Activated CD4-positive, alpha-beta T cell treated with anti-CD3 and anti-CD28 coated beads for 48 hours (primary cell): ENCODE measurements around the gene TMEM121.

Experiments used
- DNase-seq: peaks from one replicate; pipeline ENCODE4 v3.0.0-alpha.2; 2020

The TMEM121 gene

GRCh38 chr14:105487449-105487985, 38.9 kb upstream of the TMEM121 start:
- peak; percentile 63 for DNase-seq

DNA sequence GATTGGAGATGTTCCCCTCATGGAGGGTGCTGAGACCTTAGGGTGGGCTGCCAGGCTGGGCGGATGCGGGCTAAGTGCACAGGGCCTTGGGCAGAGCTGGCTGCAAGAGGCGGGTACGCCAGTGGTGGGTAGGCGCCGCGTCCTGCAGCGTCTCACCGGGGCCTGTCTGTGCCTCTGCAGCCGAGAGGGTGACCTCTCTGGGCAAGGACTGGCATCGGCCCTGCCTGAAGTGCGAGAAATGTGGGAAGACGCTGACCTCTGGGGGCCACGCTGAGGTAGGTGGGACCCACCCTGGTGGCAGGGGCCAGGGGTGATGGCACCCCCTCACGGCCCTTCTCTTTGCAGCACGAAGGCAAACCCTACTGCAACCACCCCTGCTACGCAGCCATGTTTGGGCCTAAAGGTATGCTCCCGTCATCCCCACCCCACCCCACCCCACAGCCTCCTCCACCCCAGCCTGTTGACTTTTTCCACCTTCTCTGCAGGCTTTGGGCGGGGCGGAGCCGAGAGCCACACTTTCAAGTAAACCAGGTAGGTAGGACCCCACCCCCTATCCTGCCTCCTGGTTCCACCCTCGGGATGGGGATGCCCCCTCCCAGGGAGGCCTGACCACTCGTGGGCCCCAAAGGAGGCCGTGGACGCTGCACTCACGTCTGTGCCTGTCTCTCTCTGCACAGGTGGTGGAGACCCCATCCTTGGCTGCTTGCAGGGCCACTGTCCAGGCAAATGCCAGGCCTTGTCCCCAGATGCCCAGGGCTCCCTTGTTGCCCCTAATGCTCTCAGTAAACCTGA, 38.2 kb upstream of the TMEM121 start:
- DNase-seq = peak; percentile 45

GRCh38 chr14:105488781-105489541, 37.4 kb upstream of the TMEM121 start:
- no peak for DNase-seq

DNA sequence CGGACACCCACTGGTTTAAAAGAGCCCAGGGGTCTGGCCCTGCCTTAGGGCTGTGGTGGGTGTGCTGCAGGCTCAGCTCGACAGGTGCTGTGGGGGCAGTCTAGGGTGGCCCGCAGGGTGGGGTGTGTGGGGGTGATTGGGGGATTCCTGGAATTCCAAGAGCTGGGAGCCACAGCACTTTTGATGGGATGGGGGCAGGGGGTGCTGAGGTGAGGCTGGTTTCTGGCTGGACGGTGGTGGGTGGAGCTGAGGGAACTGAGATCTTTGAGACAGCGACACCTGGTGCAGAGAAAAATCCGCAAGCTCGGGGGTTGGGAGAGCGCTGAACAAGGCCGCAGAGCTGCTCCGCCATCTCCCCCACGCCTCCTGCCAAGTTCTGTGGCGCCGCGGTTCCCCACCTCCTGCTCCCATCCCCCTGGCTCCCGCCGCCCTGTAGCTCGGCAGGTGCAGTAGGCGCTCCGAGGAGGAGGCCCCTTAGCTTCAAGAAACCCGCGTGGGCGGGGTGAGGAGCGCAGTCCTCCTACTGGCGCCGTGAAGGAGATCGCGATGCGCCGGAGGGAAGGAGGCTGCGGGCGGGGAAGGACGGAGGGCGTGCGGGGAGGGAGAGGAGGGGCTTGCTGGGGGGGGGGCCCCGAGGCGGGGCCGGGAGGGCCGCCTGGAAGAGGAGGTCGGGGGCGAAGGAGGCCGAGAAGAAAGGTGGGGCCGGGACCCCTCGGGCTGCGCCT, 36.7 kb upstream of the TMEM121 start:
- peak; percentile 91 for DNase-seq

GRCh38 chr14:105490267-105490571, 36.2 kb upstream of the TMEM121 start:
- no peak for DNase-seq

DNA sequence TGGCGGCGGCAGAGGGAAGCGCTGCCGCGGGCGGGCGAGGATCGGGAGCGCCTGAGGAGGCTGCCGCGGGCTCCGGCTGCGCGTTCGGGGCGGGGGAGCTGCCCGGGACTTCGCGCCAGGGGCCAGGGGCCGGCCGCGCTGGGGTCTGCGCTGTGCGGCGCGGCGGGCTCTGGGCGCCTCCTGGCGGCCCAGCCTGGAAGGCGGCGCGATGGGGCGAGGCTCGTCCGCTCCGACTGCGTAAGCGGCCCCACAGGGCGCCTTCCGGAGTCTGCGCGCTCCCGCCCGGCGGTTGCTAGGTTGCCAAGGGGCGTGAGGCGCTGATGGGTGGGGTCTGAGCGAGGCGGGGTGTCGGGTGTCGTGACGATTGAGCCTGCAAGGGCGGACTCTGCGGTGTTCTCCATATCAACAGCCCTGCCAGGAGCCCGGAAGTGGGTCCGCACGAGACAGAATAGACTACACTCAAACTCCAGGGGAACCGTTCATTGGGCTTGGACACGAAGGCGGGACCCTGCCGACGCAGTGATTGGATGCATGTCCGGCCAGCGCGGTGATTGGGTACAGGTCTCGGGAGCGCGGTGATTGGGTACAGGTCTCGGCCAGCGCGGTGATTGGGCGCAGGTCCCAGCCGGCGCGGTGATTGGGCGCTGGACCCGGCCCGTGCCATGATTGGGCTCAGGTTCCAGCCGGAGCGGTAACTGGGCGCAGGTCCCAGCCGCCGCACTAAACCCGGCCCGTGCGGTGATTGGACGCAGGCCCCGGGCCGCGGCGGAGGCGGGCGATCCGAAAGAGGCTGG, 35.6 kb upstream of the TMEM121 start, which contains the start of gene TEDC1:
TEDC1 (plus strand) TSS at position 675 of the 794 bp plus-strand sequence. CDS start 130 bp downstream, outside the sequence.
- DNase-seq = peak; percentile 99

DNA sequence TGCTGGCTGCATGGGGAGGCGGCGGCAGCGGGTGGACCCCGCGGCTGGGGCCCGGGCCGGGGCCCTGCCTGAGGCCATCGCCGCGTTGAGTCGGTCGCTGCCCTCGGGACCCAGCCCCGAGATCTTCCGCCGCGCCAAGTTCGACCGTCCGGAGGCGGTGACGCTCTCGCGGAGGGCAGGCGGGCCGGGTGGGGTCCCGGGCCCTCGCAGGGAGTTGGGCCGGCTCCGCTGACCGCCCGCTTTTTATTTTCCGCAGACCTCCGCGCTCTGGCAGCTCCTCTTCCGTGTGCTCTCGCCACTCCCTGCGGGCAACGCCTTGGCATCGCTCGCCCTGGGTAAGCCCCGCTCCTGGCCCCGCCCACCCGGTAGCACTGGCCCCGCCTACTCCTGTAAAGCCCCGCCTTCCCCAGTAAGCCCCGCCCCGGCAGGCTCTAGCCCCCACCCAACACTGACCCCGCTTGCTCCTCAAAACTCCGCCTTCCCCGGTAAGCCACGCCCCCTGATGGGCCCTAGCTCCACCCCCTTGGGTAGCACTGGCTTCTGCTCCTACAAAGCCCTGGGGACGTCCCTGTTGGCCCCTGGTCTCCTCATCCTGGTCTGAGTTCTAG, 34.9 kb upstream of the TMEM121 start:
- peak; percentile 97 for DNase-seq

DNA sequence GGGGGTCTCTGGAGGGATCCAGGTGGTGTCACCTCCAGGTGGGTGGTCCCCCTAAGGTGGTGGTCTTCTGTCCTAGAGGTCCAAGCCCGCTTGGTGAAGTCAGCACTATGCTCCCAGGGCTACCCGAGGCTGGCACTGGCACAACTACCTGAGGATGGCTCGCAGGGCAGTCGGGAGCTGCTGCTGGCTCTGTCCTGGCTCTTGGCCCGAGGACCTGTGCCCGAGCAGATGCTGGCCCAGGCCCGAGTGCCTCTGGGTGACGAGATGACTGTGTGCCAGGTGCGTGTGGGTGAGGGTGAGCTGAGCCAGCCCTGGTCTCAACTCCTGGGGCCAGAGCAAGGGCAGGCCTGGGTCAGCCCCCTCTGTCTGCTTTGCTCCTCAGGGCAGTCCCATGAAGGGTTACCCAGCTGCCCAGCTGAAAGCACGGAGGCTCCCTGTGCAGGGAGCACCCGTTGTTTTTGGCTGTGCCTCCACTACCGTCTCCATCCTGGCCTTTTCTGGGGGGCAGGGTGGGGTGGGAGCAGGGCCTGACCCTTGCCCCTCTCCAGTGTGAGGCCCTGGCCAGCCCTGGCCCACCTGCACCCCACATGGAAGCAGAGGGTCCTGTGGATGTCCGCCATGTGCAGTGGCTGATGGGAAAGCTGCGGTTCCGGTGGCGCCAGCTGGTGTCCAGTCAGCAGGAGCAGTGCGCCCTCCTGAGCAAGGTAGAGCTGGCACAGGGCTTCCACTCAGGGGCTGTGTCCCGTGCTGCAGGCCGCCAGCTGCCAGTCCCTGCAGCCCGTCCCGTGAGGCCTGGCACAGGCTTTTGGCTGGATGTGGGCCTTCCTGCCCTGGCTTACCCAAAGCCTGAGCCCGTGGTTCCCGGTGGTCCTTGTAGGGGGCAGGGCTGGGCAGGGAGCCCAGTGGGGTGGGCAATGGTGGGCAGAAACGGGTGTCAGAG, 34.1 kb upstream of the TMEM121 start:
- DNase-seq = no peak

DNA sequence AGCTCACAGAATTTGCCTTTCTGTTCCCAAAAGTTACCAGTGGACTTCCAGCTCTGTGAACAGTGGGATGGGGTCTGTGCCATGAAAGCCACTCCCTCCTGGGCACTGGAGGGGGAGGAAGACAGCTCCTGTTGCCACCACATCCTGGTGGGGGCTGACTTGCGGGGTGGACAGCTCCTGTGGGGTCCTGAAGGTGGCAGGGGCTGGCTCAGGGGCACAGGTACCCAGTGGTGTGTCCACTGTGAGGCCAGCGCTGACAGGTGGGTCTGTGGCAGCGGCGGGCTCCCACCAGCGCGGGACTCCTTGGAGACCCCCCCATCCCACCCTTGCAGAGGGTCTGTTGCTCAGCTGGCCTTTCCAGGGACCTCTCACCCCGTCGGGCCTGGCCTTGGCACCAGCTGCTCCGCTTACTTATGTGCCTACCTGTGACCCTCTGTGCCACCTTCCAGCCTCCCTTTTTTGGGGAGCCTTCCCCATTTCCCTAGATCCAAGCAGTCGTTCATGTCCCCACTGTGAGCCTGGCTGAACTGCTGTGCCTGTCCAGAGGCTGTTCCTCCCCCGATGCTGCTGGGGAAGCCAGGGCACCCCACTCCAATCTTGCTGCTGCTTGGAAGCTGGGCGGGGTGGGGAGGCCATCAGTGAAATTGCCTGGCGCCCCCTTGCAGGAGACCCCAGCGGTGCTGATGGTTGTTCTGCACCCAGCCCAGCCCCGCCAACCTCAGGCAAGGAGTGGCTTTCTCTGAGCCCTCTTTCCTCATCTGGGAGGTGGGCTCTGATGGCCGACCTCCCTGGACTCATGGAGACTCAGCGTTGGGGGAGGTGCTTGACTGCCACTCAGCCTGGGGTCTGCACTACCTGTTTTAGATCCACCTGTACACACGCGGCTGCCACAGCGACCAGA, 33.2 kb upstream of the TMEM121 start:
- DNase-seq = no peak

GRCh38 chr14:105493921-105494605, 32.3 kb upstream of the TMEM121 start:
- no peak for DNase-seq

DNA sequence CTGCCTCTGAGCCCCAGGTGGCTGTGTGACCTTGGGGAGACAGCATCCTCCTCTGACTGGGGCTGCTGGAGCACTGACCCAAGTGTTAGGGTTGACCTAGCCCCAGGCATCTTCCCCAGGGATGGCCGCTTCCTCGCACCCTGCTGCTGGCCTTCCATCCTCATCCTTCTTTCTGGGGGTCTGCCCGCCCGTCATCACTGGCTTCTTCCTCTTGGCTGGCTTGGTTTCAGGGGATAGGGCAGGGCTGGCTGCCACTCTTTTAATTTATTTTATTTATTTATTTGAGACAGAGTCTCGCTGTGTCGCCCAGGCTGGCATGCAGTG, 31.8 kb upstream of the TMEM121 start:
- no peak for DNase-seq

DNA sequence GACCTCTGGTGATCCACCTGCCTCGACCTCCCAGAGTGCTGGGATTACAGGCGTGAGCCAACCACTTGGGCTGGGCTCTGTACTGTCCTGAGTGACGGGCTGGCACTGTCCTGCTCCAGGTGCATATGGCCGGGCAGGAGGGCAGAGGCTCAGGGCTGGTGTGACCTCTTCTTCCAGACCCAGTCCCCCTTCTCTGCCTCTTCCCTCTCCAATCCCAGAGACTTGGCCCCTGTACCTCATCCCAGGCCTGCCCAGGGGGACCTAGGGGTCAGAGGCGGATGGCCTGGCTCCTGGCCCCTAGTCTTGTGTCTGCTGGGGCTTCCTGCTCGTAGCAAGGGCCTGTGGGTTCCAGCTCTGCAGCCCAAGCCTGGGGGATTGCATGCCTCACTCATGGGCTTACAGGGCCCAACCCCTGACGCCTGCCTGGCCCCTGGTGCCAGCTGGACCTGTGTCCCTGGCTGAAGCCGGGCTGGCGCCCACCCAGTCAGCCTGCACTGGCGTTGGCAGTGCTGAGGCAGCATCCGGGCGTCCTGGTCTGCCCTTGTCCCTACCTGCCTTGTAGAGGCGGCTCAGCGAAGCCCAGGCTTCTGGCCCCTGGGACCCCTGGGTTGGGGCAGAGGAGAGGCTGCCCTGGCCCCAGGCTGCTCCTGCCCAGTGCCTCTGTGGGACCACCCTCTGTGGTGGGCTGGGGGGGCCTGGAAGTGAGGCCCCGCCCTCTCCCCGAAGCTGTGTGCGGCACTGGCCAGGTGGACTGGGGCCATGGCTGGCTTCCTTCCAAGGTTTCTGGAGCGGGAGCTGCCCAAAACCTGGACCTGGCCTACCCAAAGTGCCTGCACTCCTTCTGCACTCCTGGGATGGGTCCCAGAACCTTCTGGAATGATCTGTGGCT, 31.0 kb upstream of the TMEM121 start:
- no peak for DNase-seq

DNA sequence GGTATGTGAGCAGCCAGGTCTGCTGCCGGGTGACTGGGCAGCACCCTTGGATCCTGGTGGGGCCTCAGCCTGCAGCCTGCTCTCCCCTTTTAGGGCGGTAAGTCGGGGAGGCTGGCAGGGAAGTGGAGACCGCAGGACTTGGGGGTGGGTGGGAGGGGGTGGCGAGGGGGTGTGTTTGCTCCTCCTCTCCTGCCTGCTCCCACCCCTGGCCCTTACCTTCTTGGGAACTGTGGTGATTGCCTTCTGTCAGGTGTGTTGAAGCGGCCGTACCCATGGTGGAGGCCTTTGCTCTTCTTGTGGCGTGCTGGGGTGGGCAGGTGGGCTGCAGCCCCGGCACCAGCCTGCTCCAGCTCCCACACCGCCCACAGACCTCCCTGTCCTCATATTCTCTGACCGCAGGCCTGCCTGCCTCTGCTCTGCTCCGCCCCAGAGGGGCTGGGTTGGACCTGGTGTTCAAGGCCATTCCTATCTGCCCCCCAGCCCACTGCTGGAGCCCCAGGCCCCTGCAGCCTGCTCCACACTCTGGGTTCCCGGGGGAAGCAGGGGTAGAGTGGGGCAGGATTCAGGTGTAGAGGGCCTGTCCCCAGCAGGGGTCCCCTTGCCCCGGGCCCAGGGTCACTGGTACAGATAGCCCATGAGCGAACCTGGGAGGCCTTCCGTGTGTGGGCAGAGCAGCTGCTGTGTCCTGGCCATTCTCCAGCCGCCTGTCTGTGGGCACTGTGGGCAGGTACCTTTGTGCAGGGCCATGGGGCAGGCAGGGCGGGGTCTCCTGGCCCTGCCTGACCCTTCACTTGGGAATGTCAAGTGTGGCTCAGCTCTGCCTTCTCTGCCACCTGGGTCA, 30.2 kb upstream of the TMEM121 start:
- no peak for DNase-seq

GRCh38 chr14:105496831-105497591, 29.4 kb upstream of the TMEM121 start:
- DNase-seq = no peak

DNA sequence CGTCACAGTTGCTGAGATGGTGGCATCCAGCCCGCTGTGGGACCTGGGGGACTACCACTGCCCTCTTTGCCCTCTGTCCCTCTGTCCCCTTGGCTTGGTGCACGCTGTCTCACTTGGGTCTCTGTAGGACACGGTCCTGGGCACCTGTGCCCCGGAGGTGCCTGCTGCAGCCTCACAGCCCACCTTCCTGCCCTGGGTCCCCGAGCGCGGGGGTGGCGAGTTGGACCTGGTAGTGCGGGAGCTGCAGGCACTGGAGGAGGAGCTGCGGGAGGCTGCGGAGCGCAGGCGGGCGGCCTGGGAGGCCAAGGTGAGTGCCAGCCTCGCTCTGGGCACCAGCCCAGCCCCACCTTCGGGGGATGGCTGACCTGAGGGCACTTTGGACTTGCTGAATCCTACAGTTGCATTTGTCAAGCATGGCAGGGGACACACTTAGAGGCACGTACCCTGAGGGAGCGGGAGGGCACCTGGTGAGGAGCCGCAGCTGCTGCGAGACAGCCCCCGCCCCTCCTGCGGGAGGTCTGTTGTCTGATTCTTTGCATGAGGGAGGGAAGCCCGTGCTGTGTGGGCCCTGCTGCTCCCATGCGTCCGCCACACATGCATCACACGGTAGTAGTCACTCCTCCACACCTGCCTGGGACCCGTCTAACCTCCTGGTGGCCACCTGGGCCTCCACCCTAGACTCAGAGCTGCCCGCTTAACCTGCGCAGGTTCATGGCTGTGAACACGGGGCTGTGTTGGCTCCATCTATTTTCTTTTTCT, 28.5 kb upstream of the TMEM121 start:
- DNase-seq = no peak
